Motor neuron (in vitro differentiated cells): ENCODE data around the gene PROC. TPM values are rescaled to one million over a fixed set of nuclear protein-coding genes. Genes with fewer than 3 reads are reported as not detected.
"Not testable (repeated sequence)": the region's sequence is repeated elsewhere in the genome, so short reads cannot be mapped to it uniquely, and the experiment has no call there.

ENCODE experiments used
- ATAC-seq, 8 experiments: fragments of 200-7000 bp; cut with Tn5 transposase; replicated peaks in 6 of 8; 2 replicates each; pipeline ENCODE4 v1.8.0; 2021; ENCODE audit warnings: mild to moderate bottlenecking in 8 of 8, moderate library complexity in 8 of 8
- H3K27ac ChIP-seq, 2 donors: fragments of 250-450 bp; sonication (Bioruptor Pico); 2 replicates each; pipeline ENCODE4 v1.9.0; 2021; ENCODE audit warnings: antibody characterized with exemption in 2 of 2, mild to moderate bottlenecking in 2 of 2, moderate library complexity in 1 of 2
- H3K4me1 ChIP-seq, 2 donors: fragments of 250-450 bp; sonication (Bioruptor Pico); replicated peaks in 1 of 2; 2 replicates each; pipeline ENCODE4 v1.6.1; 2021; ENCODE audit warnings: antibody characterized with exemption in 2 of 2, mild to moderate bottlenecking in 2 of 2, moderate library complexity in 1 of 2
- H3K4me3 ChIP-seq, 5 donors: fragments of 250-450 bp; sonication (Bioruptor Pico); 2 replicates each; pipeline ENCODE4 v1.9.0; 2021; ENCODE audit warnings: antibody characterized with exemption in 5 of 5, mild to moderate bottlenecking in 5 of 5, moderate library complexity in 4 of 5
- WGBS, 10 experiments: fragments of 450-650 bp; shearing (Covaris generic); methylation state at CpG; one replicate each; pipeline ENCODE4 v1.0.0; 2022; 5-methylcytosine and 5-hydroxymethylcytosine counted together
- in situ Hi-C, 9 experiments: fragments of 400-800 bp; cut with MboI; loops; one replicate each; pipeline ENCODE4 v1.15.0; 2021; ENCODE audit warnings: low sequenced_read_pairs in 9 of 9, low pct_unique_long_range_greater_than_20kb in 2 of 9; ENCODE audit not compliant: unreplicated experiment in 9 of 9
- total RNA-seq, 8 experiments: library from RNA; unstranded; fragments of 300-600 nt; gene quantifications; 2 replicates each; pipeline versions ENCODE4 v1.2.3 to v1.2.4, GENCODE V29; 2022

Gene PROC
- total RNA-seq, 8 experiments from 2014 or later = 0.27 to 0.95 (median 0.81) TPM

DNA sequence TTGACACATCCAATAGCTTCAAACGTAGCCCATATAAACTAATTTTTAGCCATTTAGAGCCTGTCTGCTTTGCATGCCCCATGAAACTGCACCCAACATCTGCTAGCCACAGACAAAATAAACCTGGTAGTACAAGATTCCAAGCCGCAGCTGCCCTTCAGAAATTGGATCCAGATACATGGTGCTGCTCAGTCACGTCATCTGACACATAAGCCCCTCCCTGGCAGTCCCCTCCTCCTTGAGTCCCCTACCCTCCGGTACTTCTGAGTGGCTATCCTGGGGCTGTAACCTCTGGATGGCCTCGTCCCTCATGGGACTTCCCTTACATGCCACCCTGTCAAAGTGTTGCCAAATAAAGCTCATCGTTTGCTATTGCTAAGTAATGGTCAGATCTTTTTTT is 33.8 kb downstream of the PROC start:
- H3K27ac ChIP-seq = no peak overlapping the region
- ATAC-seq = no peak
- in situ Hi-C loops = loop anchor here in 1 of 9 experiments (25.0 kb wide), 1 partner anchor 265 kb away; no protein-coding TSS in a partner anchor
- 0 to 100% (median 83%) methylated on average over 1 to 3 of the region's 6 CpGs; no CpG with 5 or more reads in 2 of the 10 experiments for WGBS, 10 experiments
- no peak overlapping the region for H3K4me3 ChIP-seq
- H3K4me1 ChIP-seq = peaks cover 0 to 5% of the 10 kb centered on the region in 2 donors

GRCh38 chr2:127452423-127452822 is 34.2 kb downstream of the PROC start:
- in situ Hi-C loops = loop anchor here in 1 of 9 experiments (25.0 kb wide), 1 partner anchor 265 kb away; no protein-coding TSS in a partner anchor
- 80 to 96% (median 94%) methylated on average over 1 to 5 of the region's 8 CpGs; no CpG with 5 or more reads in 6 of the 10 experiments for WGBS, 10 experiments
- not testable (repeated sequence) for H3K4me3 ChIP-seq, ATAC-seq, H3K27ac ChIP-seq, H3K4me1 ChIP-seq

- H3K4me3 ChIP-seq = no peak overlapping the region
- no peak for ATAC-seq
- peaks cover 0 to 3% of the 10 kb centered on the region in 2 donors for H3K4me1 ChIP-seq
- WGBS, 10 experiments = 67 to 100% (median 93%) methylated on average over 1 to 3 of the region's 3 CpGs; no CpG with 5 or more reads in 5 of the 10 experiments
- H3K27ac ChIP-seq = no peak overlapping the region
- in situ Hi-C loops = loop anchor here in 1 of 9 experiments (25.0 kb wide), 1 partner anchor 266 kb away; no protein-coding TSS in a partner anchor
These were observed 34.8 kb downstream of the PROC start for GRCh38 chr2:127453013-127453391.

DNA sequence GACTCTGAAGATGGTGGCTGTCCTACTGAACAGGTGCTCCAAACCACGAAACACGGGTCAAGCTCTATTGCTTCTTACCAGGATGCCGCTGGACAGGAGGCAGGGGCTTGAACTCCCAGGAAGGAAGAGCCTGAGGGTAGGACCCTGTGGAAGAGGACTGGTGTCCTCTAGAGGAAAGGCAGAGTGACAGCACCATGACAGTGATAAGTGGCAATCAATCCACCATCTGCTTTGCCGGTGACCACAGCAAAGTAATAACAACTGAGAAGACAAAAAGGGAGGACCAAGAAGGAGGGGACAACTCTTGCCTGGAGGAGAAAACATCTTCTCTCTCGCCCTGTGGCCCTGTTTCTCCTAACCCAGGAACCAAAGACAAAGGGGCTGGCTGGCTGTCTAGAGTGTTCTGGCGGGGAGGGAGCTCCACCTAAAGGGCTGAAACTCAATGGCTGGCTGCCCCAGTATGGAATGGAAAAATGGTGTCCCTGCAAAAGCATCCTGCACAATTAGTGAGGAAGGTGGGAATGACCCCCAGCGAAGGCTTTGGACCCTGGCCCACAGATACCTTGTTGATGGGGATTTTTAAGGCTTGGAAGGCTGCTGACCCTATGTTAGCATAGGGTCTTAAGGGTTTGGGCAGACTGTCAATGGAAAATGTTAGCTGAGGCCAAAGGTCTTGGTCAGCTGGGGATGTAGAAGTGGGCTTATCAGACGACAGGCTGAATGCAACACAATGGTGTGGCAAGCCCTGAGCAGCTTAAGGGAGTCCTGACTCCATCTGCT is 35.4 kb downstream of the PROC start:
- WGBS, 10 experiments = 40 to 96% (median 80%) methylated on average over 1 to 5 of the region's 8 CpGs; no CpG with 5 or more reads in 2 of the 10 experiments

DNA sequence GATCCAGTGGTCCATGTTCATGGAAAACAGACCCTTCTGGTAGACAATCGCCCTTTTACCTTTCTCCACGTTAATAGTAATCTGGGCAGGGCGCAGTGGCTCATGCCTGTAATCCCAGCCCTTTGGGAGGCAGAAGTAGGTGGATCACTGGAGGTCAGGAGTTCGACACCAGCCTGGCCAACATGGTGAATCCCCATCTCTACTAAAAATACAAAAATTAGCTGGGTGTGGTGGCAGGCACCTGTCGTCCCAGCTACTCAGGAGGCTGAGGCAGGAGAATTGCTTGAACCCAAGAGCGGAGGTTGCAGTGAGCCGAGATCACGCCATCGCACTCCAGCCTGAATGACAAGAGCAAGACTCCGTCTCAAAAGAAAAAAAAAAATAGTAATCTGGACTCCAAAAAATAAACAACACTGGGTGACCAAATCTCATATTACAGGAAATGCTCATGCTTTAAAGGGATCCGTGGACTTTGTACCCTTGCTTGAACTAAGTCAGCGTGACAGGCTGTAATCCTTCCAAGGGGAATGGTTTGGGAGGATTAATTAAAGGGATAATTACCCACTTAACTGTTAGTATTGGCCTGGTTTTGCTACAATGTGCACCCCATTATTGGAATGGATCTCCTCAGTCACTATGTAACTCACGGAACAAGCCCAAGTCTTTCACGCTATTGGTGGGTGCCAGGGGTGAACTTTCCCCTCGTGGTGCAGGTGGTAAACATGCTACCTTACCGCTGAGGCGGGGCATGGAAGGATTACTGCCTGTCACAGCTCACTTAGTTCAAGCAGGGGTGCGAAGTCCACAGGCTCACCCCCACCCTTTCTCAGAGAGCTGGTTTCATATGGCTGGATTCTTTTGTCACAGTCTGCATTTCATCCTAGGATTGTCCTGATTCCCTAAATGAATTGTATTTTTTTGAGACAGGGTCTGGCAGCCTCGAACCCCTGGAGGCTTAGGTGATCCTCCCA is 36.7 kb downstream of the PROC start:
- Histone ChIP-seq H3K4me3 (no peak overlapping the region), H3K27ac (no peak overlapping the region), H3K4me1 (peaks cover 0 to 3% of the 10 kb centered on the region in 2 donors)
- ATAC-seq = no peak
- 47 to 97% (median 90%) methylated on average over 3 to 11 of the region's 19 CpGs for WGBS, 10 experiments
- in situ Hi-C loops = loop anchor here in 1 of 9 experiments (25.0 kb wide), 1 partner anchor 268 kb away; no protein-coding TSS in a partner anchor

More for the DNA sequence above, 35.4 kb downstream of the PROC start:
- in situ Hi-C loops = loop anchor here in 1 of 9 experiments (25.0 kb wide), 1 partner anchor 266 kb away; no protein-coding TSS in a partner anchor
- ATAC-seq = no peak
- Histone ChIP-seq H3K27ac (no peak overlapping the region), H3K4me3 (no peak overlapping the region), H3K4me1 (peaks cover 0 to 3% of the 10 kb centered on the region in 2 donors)

DNA sequence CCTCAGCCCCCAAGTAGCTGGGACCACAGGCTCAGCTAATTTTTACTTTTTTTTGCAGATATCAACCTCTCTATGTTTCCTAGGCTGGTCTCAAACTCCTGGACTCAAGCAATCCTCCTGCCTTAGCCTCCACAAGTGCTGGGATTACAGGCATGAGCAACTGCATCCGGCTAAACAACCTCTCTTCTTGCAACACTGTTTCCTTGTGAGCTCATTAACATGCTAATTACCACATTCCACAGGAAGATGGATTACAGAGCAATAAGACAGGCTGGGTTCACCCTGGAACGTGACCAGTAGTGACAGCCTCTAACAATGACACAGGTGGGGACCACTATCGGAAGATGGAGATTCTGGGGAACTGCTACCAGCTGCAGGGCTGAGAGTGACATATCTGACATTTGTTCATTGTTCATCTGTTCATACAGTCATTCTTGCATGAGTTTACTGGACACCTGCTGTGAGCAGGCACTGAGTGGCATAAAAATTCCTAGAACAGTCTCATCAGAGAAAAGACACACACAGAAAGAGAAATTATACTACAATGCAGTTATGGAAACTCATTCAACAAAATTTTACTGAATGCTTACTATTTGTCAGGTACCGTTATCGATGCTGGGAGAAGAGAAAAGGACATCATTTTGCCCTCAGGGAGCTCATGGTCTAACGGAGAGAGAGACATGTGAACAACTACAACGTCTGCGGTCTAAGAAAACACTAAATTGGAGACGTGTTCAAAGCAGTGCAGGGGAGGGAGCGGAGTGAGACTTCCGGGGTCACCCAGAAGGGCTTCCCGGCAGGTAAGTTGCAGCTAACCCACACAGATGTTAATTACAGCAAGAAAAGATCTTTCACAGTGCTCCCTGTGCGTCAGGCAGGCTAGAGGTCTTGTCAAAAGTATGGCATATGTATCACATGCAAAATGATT is 37.6 kb downstream of the PROC start:
- ATAC-seq = peak in 7 of 8 experiments; percentile 23 to 73 (median 44)
- 17 to 94% (median 42%) methylated on average over 1 to 10 of the region's 13 CpGs; no CpG with 5 or more reads in 2 of the 10 experiments for WGBS, 10 experiments
- H3K4me1 ChIP-seq = peaks cover 0 to 3% of the 10 kb centered on the region in 2 donors
- in situ Hi-C loops = loop anchor here in 1 of 9 experiments (25.0 kb wide), 1 partner anchor 269 kb away; no protein-coding TSS in a partner anchor
- H3K27ac ChIP-seq = no peak overlapping the region
- no peak overlapping the region for H3K4me3 ChIP-seq

DNA sequence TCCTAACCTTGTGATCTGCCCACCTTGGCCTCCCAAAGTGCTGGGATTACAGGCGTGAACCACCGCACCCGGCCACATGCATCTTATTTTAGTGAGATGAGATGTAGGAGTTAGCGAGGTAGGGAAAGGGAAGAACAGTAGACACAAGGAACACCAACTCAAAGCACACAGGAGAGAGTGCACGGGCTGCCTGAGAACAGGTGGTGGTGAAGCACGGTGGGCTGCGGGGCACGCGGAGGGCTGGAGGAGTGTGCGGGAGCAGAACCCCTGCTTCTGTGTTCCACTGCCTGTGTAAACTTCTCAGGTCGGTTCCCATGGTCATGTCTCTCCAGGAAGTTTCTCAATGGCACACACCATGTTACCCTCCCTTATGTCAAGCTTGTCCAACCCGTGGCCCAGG is 38.7 kb downstream of the PROC start:
- Histone ChIP-seq H3K4me3 (no peak overlapping the region), H3K27ac (no peak overlapping the region), H3K4me1 (peaks cover 0 to 3% of the 10 kb centered on the region in 2 donors)
- 48 to 100% (median 96%) methylated on average over 1 to 9 of the region's 12 CpGs; no CpG with 5 or more reads in 2 of the 10 experiments for WGBS, 10 experiments
- ATAC-seq = no peak
- in situ Hi-C loops = loop anchor here in 1 of 9 experiments (25.0 kb wide), 1 partner anchor 270 kb away; no protein-coding TSS in a partner anchor

DNA sequence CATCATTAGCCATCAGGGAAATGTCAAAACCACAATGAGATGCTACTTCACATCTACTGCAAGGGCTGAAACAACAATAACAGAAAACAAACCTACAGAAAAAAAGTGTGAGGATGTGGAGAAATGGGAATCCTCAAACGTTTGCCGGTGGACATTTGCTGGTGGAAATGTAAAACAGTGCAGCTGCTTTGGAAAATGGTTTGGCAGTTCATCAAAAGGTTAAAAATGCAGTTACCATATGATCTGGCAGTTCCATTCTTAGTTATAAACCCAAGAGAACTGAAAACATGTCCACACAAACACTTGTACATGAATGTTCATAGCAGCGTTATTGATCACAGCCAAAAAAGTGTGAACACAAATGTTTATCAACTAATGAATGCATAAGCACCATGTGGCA is 44.2 kb downstream of the PROC start:
- H3K27ac ChIP-seq = no peak overlapping the region
- peak in 2 of 8 experiments; percentile 11 to 36 for ATAC-seq

DNA sequence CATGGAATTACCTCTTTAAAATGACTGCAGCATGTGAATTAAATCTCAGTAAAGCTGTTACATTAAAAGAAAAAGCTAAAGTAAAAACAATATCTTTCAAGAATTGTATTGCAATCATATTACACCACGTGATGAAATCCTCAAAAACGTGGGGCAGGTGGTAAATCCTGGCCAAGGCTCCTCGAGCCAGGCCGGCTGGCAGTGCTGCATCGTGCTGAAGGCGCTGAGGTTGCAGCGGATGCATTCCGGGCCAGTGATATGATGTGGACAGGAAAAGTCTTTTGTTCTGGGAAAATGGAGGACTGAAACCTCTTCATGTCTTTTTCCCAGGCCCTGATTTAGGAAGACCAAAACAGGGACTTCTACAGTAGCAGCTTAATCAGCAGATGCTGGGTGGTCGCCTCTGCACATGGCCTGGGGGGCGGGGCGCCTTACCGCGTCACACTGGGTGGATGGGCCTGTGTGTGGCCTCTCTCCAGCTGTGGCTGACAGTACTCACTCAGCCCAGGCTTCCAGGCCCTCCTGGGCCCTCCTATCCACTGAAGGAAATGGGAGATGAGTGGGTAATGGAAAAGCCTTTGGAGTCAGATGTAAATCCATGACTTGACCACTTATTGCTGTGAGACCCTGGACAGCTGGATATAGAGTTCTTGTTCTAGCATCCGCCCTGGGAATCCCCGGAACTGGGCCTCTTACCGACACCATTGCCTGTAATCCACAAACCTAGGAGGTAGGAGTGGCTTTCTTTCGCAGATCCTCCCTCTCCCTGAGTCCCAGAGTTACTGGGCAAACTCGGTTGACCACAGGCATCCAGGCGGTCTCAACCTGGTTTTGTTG is 45.1 kb downstream of the PROC start:
- ATAC-seq = peak; percentile 62 to 86 (median 77)
- Histone ChIP-seq H3K4me3 (no peak overlapping the region), H3K27ac (no peak overlapping the region), H3K4me1 (no peaks in the 10 kb centered on the region)
- WGBS, 10 experiments = 20 to 84% (median 76%) methylated on average over 3 to 18 of the region's 19 CpGs
- in situ Hi-C loops = loop anchor here in 1 of 9 experiments (25.0 kb wide), 1 partner anchor 276 kb away; no protein-coding TSS in a partner anchor

More for the DNA sequence above, 44.2 kb downstream of the PROC start:
- in situ Hi-C loops = loop anchor here in 1 of 9 experiments (25.0 kb wide), 1 partner anchor 275 kb away; no protein-coding TSS in a partner anchor
- H3K4me1 ChIP-seq = no peaks in the 10 kb centered on the region
- no peak overlapping the region for H3K4me3 ChIP-seq
- WGBS, 10 experiments = 10 to 100% (median 88%) methylated on average over 1 to 3 of the region's 3 CpGs

- no peak overlapping the region for H3K27ac ChIP-seq
These were observed 46.4 kb downstream of the PROC start for GRCh38 chr2:127464470-127465257.

More at GRCh38 chr2:127464470-127465257, 46.4 kb downstream of the PROC start:
- H3K4me3 ChIP-seq = no peak overlapping the region
- no peaks in the 10 kb centered on the region for H3K4me1 ChIP-seq
- 76 to 100% (median 97%) methylated on average over 1 to 6 of the region's 7 CpGs; no CpG with 5 or more reads in 2 of the 10 experiments for WGBS, 10 experiments
- in situ Hi-C loops = loop anchor here in 1 of 9 experiments (25.0 kb wide), 1 partner anchor 277 kb away; no protein-coding TSS in a partner anchor
- peak in 1 of 8 experiments; percentile 14 for ATAC-seq
